ENCODE data around the gene FCAMR. TPM values are rescaled to one million over a fixed set of nuclear protein-coding genes. Genes with fewer than 3 reads are reported as not detected.

Gene FCAMR
- total and polyA plus RNA-seq, 4 donors, result 0.14 to 0.59 (median 0.39) TPM

- Histone ChIP-seq H3K27me3 (ENCODE audit: control insufficient read depth in 4 of 4, insufficient read depth in 4 of 4, low read length in 3 of 4) (no peaks in the 10 kb centered on the region), H3K4me3 (ENCODE audit: low read depth in 1 of 3, low read length in 3 of 3) (no peak overlapping the region), H3K36me3 (ENCODE audit: control insufficient read depth in 4 of 4, insufficient read depth in 3 of 4, low read depth in 1 of 4, low read length in 3 of 4) (peaks cover 0 to 10% (median 0%) of the 10 kb centered on the region in 4 donors), H3K4me1 (ENCODE audit: control insufficient read depth in 4 of 4, insufficient read depth in 4 of 4, low read length in 3 of 4) (peaks cover 0 to 2% (median under 1%) of the 10 kb centered on the region in 4 donors), H3K9ac (ENCODE audit: low read depth in 1 of 2, low read length in 2 of 2) (no peak overlapping the region), H3K27ac (ENCODE audit: low read depth in 1 of 2, low read length in 2 of 2) (no peak overlapping the region), H3K9me3 (ENCODE audit: control insufficient read depth in 4 of 4, low read length in 3 of 4) (no peaks in the 10 kb centered on the region)
- 90% methylated on average over 7 of the region's 7 CpGs for WGBS
- DNase-seq (ENCODE audit: low spot score), result no peak
- TF ChIP-seq JUND (IDR thresholded peaks at IDR 0.05) (no peak), FOXA1 (IDR thresholded peaks at IDR 0.05) (no peak), GABPA (IDR thresholded peaks at IDR 0.05 in 1 of 2, conservative IDR thresholded peaks at IDR 0.05 in 1 of 2) (no peak), TAF1 (conservative IDR thresholded peaks at IDR 0.05) (no peak), HNF4G (IDR thresholded peaks at IDR 0.05) (no peak), NR2F2 (IDR thresholded peaks at IDR 0.05) (no peak), MAX (IDR thresholded peaks at IDR 0.05) (no peak), FOXA2 (IDR thresholded peaks at IDR 0.05) (no peak), REST (IDR thresholded peaks at IDR 0.05) (no peak), HNF4A (conservative IDR thresholded peaks at IDR 0.05) (no peak), RXRA (IDR thresholded peaks at IDR 0.05) (no peak)
Observed at GRCh38 chr1:206962272-206962671, 8.0 kb downstream of the FCAMR start.

- Histone ChIP-seq H3K9me3 (ENCODE audit: control insufficient read depth in 4 of 4, low read length in 3 of 4) (no peaks in the 10 kb centered on the region), H3K4me1 (ENCODE audit: control insufficient read depth in 4 of 4, insufficient read depth in 4 of 4, low read length in 3 of 4) (no peaks in the 10 kb centered on the region), H3K27me3 (ENCODE audit: control insufficient read depth in 4 of 4, insufficient read depth in 4 of 4, low read length in 3 of 4) (no peaks in the 10 kb centered on the region), H3K9ac (ENCODE audit: low read depth in 1 of 2, low read length in 2 of 2) (no peak overlapping the region), H3K36me3 (ENCODE audit: control insufficient read depth in 4 of 4, insufficient read depth in 3 of 4, low read depth in 1 of 4, low read length in 3 of 4) (peaks cover 0 to 10% (median 0%) of the 10 kb centered on the region in 4 donors), H3K4me3 (ENCODE audit: low read depth in 1 of 3, low read length in 3 of 3) (no peak overlapping the region), H3K27ac (ENCODE audit: low read depth in 1 of 2, low read length in 2 of 2) (no peak overlapping the region)
- 80% methylated on average over 3 of the region's 3 CpGs for WGBS
- no peak for DNase-seq (ENCODE audit: low spot score)
- no peak for TF ChIP-seq CTCF (IDR thresholded peaks at IDR 0.05; ENCODE audit: low read depth, low read length, missing input control)
- no peak for TF ChIP-seq RXRA (IDR thresholded peaks at IDR 0.05)
- TF ChIP-seq FOXA1 (IDR thresholded peaks at IDR 0.05), result no peak
- TF ChIP-seq REST (IDR thresholded peaks at IDR 0.05), result no peak
Observed at GRCh38 chr1:206961668-206962067, 8.6 kb downstream of the FCAMR start.
